Measurements from ENCODE around the gene NOSTRIN. TPM values are rescaled to one million over a fixed set of nuclear protein-coding genes. Genes with fewer than 3 reads are reported as not detected.

NOSTRIN gene
- total and polyA plus RNA-seq, 8 donors: 14.4 to 67.3 (median 25.9) TPM

- ATAC-seq (no peak), FAIRE-seq (no peak), DNase-seq (no peak)
- Histone ChIP-seq H3K4me1 (peaks cover 0 to 10% (median 0%) of the 10 kb centered on the region in 3 donors), H3K36me3 (peaks cover 0 to 11% (median 0%) of the 10 kb centered on the region in 3 donors), H3K9me3 (no peaks in the 10 kb centered on the region), H3K27ac (no peak overlapping the region), H3K4me3 (no peak overlapping the region), H3K27me3 (no peaks in the 10 kb centered on the region)
- intact Hi-C loops (cut with DNase I): no loop called here
- TF ChIP-seq CTCF (IDR thresholded peaks at IDR 0.05): no peak
- 88 to 95% methylated on average over 6 of the region's 6 CpGs for WGBS, 2 donors
These were observed 17.5 kb downstream of the NOSTRIN start for GRCh38 chr2:168819829-168820489.

GRCh38 chr2:168821577-168821976 is 19.1 kb downstream of the NOSTRIN start:
- no peak for FAIRE-seq
- intact Hi-C loops (cut with DNase I): no loop called here
- Histone ChIP-seq H3K27me3 (no peaks in the 10 kb centered on the region), H3K27ac (no peak overlapping the region), H3K9me3 (no peaks in the 10 kb centered on the region), H3K4me1 (no peaks in the 10 kb centered on the region), H3K4me3 (no peak overlapping the region), H3K36me3 (peaks cover 0 to 11% (median 0%) of the 10 kb centered on the region in 3 donors)
- no peak for TF ChIP-seq CTCF (IDR thresholded peaks at IDR 0.05)
- no peak for ATAC-seq
- 89 to 95% methylated on average over 8 of the region's 8 CpGs for WGBS, 2 donors
- DNase-seq: no peak

GRCh38 chr2:168821992-168822391 is 19.6 kb downstream of the NOSTRIN start:
- no peak for FAIRE-seq
- H3K27me3 ChIP-seq: no peaks in the 10 kb centered on the region
- H3K9me3 ChIP-seq: no peaks in the 10 kb centered on the region
- ATAC-seq: no peak
- H3K4me1 ChIP-seq: no peaks in the 10 kb centered on the region
- H3K27ac ChIP-seq: no peak overlapping the region
- H3K4me3 ChIP-seq: no peak overlapping the region
- WGBS, 2 donors: 84 to 92% methylated on average over 1 of the region's 1 CpG
- TF ChIP-seq CTCF (IDR thresholded peaks at IDR 0.05): no peak
- H3K36me3 ChIP-seq: peaks cover 0 to 11% (median 0%) of the 10 kb centered on the region in 3 donors
- intact Hi-C loops (cut with DNase I): no loop called here
- DNase-seq: no peak

GRCh38 chr2:168825126-168825525 is 22.7 kb downstream of the NOSTRIN start:
- Histone ChIP-seq H3K4me1 (no peaks in the 10 kb centered on the region), H3K4me3 (no peak overlapping the region), H3K27me3 (no peaks in the 10 kb centered on the region), H3K9me3 (no peaks in the 10 kb centered on the region), H3K36me3 (peaks cover 0 to 30% (median 2%) of the 10 kb centered on the region in 3 donors), H3K27ac (no peak overlapping the region)
- FAIRE-seq (no peak), ATAC-seq (no peak), DNase-seq (no peak)
- TF ChIP-seq CTCF (IDR thresholded peaks at IDR 0.05): no peak
- intact Hi-C loops (cut with DNase I): no loop called here

- Histone ChIP-seq H3K4me3 (no peak overlapping the region), H3K4me1 (no peaks in the 10 kb centered on the region), H3K36me3 (peaks cover 0 to 53% (median 14%) of the 10 kb centered on the region in 3 donors), H3K27ac (no peak overlapping the region), H3K9me3 (no peaks in the 10 kb centered on the region), H3K27me3 (no peaks in the 10 kb centered on the region)
- intact Hi-C loops (cut with DNase I): no loop called here
- TF ChIP-seq CTCF (IDR thresholded peaks at IDR 0.05): no peak
- FAIRE-seq: no peak
- no peak for ATAC-seq
- no peak for DNase-seq
These were observed 28.5 kb downstream of the NOSTRIN start for GRCh38 chr2:168830958-168831357.

Measured in pancreas (tissue), 10 donors.